Tibial artery (tissue), 4 donors: ENCODE results near the gene PTPRA.
A peak's percentile ranks its signal among the peaks of the same experiment; 100 is the strongest.
"Not testable (repeated sequence)": the region's sequence is repeated elsewhere in the genome, so short reads cannot be mapped to it uniquely, and the experiment has no call there.

Source experiments
- DNase-seq, 2 donors: peaks; one replicate each; pipeline ENCODE4 v3.0.0-alpha.2; 2019
- H3K27ac ChIP-seq, 2 donors: fragments of 200-600 bp; sonication (generic) in 1 of 2; 1 replicate in 1 of 2; 2 replicates in 1 of 2; pipeline ENCODE4 v1.5.1; 2018 to 2019; ENCODE audit warnings: mild to moderate bottlenecking in 1 of 2
- H3K27me3 ChIP-seq, 2 donors: fragments of 200-600 bp; sonication (generic) in 1 of 2; one replicate each; pipeline versions ENCODE4 v1.5.1 to v1.6.0; 2016 to 2019
- H3K36me3 ChIP-seq, 3 donors: fragments of 200-600 bp; sonication (generic) in 2 of 3; one replicate each; pipeline ENCODE4 v1.5.1; 2016 to 2019; ENCODE audit warnings: mild to moderate bottlenecking in 2 of 3
- H3K4me1 ChIP-seq, 4 donors: fragments of 200-600 bp; sonication (generic) in 2 of 4; 1 replicate in 3 of 4; 2 replicates in 1 of 4; pipeline ENCODE4 v1.5.1; 2016 to 2019
- H3K4me3 ChIP-seq, 2 donors: fragments of 200-600 bp; sonication (generic) in 1 of 2; 1 replicate in 1 of 2; 2 replicates in 1 of 2; pipeline ENCODE4 v1.5.1; 2018 to 2019; ENCODE audit warnings: mild to moderate bottlenecking in 2 of 2
- H3K9me3 ChIP-seq, 3 donors: fragments of 200-600 bp; sonication (generic) in 1 of 3; one replicate each; pipeline ENCODE4 v1.5.1; 2016 to 2019
- intact Hi-C: fragments of 100-400 bp; cut with DNase I; formaldehyde crosslinking; loops from one replicate; pipeline ENCODE4 v1.15.0; 2023; ENCODE audit warnings: low total_unique reads
- TF ChIP-seq, protein P1 (sequence below), 2 experiments: fragments of 200-600 bp in 1 of 2; fragments of 450-650 bp in 1 of 2; IDR thresholded peaks; one replicate each; pipeline ENCODE4 v1.5.1; 2017 to 2019; ENCODE audit warnings: antibody characterized with exemption in 2 of 2, mild to moderate bottlenecking in 1 of 2, moderate library complexity in 1 of 2

Gene PTPRA

DNA sequence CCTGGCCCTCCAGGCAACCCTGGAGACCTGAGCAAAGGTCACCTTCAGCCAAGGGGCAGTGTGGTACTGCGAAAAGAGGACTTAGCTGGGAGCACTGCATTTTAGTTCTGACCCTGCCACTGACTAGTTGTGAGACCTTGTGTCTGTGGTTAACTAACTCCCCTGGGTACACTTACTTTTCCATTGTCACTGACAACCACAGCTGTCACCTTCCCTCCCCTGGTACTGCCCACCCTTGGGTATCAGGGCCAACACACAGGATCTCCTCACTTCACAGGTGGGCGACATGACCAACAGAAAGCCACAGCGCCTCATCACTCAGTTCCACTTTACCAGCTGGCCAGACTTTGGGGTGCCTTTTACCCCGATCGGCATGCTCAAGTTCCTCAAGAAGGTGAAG is 148.5 kb downstream of the PTPRA start:
- no peak for DNase-seq
- Histone ChIP-seq H3K9me3 (no peaks in the 10 kb centered on the region), H3K4me3 (no peak overlapping the region), H3K27ac (no peak overlapping the region), H3K4me1 (no peaks in the 10 kb centered on the region), H3K36me3 (peaks cover 51 to 78% (median 64%) of the 10 kb centered on the region in 3 donors), H3K27me3 (no peaks in the 10 kb centered on the region)
- TF ChIP-seq, protein P1, sequence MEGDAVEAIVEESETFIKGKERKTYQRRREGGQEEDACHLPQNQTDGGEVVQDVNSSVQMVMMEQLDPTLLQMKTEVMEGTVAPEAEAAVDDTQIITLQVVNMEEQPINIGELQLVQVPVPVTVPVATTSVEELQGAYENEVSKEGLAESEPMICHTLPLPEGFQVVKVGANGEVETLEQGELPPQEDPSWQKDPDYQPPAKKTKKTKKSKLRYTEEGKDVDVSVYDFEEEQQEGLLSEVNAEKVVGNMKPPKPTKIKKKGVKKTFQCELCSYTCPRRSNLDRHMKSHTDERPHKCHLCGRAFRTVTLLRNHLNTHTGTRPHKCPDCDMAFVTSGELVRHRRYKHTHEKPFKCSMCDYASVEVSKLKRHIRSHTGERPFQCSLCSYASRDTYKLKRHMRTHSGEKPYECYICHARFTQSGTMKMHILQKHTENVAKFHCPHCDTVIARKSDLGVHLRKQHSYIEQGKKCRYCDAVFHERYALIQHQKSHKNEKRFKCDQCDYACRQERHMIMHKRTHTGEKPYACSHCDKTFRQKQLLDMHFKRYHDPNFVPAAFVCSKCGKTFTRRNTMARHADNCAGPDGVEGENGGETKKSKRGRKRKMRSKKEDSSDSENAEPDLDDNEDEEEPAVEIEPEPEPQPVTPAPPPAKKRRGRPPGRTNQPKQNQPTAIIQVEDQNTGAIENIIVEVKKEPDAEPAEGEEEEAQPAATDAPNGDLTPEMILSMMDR (IDR thresholded peaks at IDR 0.05) = no peak
- intact Hi-C loops = no loop called here

GRCh38 chr20:3022559-3023490 is 149.5 kb downstream of the PTPRA start:
- H3K27me3 ChIP-seq, H3K9me3 ChIP-seq, H3K4me3 ChIP-seq, intact Hi-C loops, H3K4me1 ChIP-seq, DNase-seq, H3K27ac ChIP-seq: not testable (repeated sequence)
- H3K36me3 ChIP-seq = peaks cover 49 to 80% (median 65%) of the 10 kb centered on the region in 3 donors

- TF ChIP-seq, protein P1 (IDR thresholded peaks at IDR 0.05) = no peak
- no peak overlapping the region for H3K4me3 ChIP-seq
- no peak for DNase-seq
- peaks cover 0 to 5% (median 1%) of the 10 kb centered on the region in 4 donors for H3K4me1 ChIP-seq
- H3K27me3 ChIP-seq = no peaks in the 10 kb centered on the region
- H3K36me3 ChIP-seq = peaks cover 31 to 89% (median 37%) of the 10 kb centered on the region in 3 donors
- intact Hi-C loops = no loop called here
- no peak overlapping the region for H3K27ac ChIP-seq
- H3K9me3 ChIP-seq = no peaks in the 10 kb centered on the region
Measured at GRCh38 chr20:3027987-3028386, 154.7 kb downstream of the PTPRA start.

DNA sequence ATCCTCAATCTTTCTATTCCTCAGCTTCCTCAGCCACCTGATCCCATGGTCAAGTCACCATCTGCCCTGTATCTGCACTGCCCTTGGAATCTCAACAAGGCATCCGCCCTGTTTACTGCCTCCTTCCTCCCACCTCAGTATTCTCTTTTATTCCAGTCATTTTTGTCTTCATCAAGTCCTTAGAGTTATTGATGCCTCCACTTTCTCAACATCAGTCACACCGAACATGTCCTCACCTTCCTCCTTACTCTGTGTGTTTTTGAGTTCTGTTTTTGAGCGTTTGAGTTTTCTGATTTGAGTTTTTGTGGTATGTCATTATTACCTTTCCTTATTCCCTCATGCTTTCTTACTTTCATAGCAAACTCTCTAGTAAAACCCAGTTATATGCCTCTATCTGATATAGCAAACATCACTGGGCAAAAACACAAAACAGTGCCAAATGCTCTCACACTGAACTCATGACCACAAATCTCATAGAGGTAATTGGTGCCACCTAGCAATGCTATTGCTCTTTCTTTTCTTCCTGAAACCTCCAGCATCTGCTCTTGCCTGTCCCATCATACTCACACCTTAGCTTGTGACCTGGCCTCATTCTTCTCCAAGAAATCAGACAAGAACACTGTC is 158.4 kb downstream of the PTPRA start:
- Histone ChIP-seq H3K9me3 (no peaks in the 10 kb centered on the region), H3K27ac (no peak overlapping the region), H3K4me3 (no peak overlapping the region), H3K4me1 (peaks cover 0 to 8% (median 3%) of the 10 kb centered on the region in 4 donors), H3K27me3 (no peaks in the 10 kb centered on the region), H3K36me3 (peaks cover 13 to 73% (median 31%) of the 10 kb centered on the region in 3 donors)
- no peak for DNase-seq
- intact Hi-C loops = no loop called here
- TF ChIP-seq, protein P1 (IDR thresholded peaks at IDR 0.05) = no peak

DNA sequence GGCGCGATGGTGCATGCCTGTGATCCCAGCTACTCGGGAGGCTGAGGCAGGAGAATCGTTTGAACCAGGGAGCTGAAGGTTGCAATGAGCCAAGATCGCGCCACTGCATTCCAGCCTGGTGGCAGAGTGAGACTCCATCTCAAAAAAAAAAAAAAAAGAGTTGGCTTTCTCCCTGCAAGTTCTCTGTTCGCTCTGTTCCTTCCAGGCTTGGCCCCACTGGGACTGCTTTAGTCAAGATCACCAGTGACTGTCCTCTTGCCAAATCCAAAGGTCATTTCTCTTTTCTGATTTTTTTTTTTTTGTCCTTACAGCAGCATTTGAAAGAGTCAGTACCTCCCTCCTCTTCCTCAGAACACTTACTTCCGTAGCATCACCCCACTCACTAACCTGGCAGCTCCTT is 159.3 kb downstream of the PTPRA start:
- Histone ChIP-seq H3K36me3 (peaks cover 20 to 73% (median 31%) of the 10 kb centered on the region in 3 donors), H3K4me1 (peaks cover 0 to 8% (median 3%) of the 10 kb centered on the region in 4 donors), H3K27ac (peak overlapping the region; percentile 1 to 50), H3K4me3 (no peak overlapping the region), H3K9me3 (no peaks in the 10 kb centered on the region), H3K27me3 (no peaks in the 10 kb centered on the region)
- TF ChIP-seq, protein P1 (IDR thresholded peaks at IDR 0.05) = no peak
- DNase-seq = peak; percentile 78 to 80
- intact Hi-C loops = no loop called here

- no peak for DNase-seq
- no peak overlapping the region for H3K27ac ChIP-seq
- no peaks in the 10 kb centered on the region for H3K9me3 ChIP-seq
- H3K4me1 ChIP-seq = peaks cover 0 to 19% (median 14%) of the 10 kb centered on the region in 4 donors
- intact Hi-C loops = no loop called here
- H3K36me3 ChIP-seq = peaks cover 37 to 62% (median 56%) of the 10 kb centered on the region in 3 donors
- TF ChIP-seq, protein P1 (IDR thresholded peaks at IDR 0.05) = no peak
- no peak overlapping the region for H3K4me3 ChIP-seq
- no peaks in the 10 kb centered on the region for H3K27me3 ChIP-seq
Measured at GRCh38 chr20:3037654-3038053, 164.4 kb downstream of the PTPRA start.
